Activated T-helper 9 cell treated with anti-CD3 and anti-CD28 coated beads, Interleukin-2, amount 50 U/mL, for 16 hours (primary cell): ENCODE measurements around the gene PLXNC1.
A peak's percentile ranks its signal among the peaks of the same experiment; 100 is the strongest.

ENCODE experiments used
- DNase-seq: peaks from one replicate; pipeline ENCODE4 v3.0.0-alpha.2; 2020; ENCODE audit warnings: low read depth

The PLXNC1 gene

GRCh38 chr12:94204499-94205247 is 56.3 kb downstream of the PLXNC1 start:
- DNase-seq = no peak

DNA sequence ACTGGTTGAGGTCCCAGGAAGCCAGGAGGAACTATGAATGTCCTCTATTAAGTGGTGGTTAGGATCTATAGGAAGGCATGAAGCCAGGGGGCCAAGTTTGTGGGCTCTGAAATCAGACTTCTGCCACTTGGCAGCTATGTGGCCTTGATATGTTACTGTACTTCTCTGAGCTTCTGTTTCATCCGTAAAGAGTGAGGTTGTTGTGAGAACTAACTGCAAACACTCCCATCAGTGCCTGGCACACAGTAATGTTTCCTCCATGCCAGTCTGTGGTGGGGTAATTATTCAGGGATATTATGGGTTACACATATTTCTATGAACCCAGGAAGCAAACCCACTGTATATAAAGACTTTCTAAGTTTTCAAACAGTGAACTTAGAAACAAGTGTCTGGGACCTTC is 57.4 kb downstream of the PLXNC1 start:
- no peak for DNase-seq

DNA sequence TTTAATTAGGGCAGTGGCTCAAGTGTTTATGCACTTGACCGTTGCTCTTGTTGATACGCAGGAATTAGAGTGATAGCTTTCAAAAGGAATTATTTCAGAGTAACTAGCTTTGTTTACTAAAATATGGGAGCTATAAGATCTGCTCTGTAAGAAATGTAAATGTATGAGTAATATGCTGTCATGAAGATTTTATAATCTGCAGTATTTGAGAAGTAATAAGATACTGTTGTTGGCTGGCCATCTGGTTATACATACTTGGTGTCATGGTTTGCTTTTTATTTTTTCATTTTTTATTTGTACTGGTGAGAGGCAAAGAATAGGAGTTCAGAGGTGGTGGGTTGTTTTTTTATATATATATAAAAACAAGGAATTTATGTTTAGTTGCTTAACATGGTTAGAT is 58.5 kb downstream of the PLXNC1 start:
- no peak for DNase-seq

- no peak for DNase-seq
Observed at GRCh38 chr12:94207467-94207848, 59.1 kb downstream of the PLXNC1 start.

DNA sequence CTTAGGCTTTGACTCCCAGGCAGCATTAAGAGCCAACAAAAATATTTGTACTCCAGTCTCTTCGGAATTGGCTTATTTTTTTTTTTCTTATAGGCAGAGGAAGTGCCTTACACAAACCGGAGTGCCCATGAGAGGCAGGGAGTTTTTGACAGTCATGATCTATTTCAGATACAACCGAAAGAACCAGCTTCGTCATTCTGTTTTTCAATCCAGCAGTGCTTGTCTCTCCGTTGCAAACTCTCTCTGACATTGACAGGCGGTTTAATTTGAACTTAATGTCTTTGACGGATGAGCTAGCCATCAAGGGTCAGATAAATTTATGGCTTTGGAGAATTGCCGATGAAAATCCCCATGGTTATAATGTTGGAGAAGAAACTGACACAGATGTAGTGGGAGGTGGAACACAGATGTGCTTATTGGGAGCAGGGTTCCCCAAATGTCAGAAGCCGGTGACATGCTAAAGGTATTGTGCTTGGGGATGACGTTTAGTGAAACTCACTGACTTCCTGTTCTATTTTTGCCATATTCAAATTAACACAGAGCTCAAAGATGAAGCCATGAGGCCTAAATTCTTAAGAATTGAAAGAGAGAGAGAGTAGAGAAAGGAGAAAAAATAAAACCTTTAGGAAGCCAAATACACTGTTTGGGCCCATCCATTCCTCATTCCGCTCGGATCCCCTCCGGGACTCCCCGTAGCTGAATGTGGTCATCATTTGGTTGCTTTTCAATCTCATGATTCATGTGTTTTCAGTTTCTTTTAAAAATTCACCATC is 59.7 kb downstream of the PLXNC1 start:
- peak; percentile 15 for DNase-seq

DNA sequence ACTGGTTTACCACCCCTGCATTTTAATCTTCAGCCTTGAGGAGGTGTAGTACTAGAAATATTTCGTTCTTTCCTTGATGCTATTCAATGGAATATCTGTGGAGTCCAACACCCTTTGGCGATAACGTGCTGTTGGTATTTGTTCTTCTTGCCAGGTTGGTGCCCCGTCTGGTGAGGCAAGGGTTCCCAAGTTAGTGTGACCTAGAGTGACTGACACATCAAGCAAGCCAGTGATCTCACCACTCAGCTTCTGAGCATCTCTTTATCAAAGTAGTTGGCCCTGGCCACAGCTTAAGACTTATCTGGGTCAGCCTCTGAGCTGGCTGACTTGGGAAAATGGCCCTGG is 60.2 kb downstream of the PLXNC1 start:
- DNase-seq = peak; percentile 10

GRCh38 chr12:94209240-94209639 is 60.9 kb downstream of the PLXNC1 start:
- no peak for DNase-seq

DNA sequence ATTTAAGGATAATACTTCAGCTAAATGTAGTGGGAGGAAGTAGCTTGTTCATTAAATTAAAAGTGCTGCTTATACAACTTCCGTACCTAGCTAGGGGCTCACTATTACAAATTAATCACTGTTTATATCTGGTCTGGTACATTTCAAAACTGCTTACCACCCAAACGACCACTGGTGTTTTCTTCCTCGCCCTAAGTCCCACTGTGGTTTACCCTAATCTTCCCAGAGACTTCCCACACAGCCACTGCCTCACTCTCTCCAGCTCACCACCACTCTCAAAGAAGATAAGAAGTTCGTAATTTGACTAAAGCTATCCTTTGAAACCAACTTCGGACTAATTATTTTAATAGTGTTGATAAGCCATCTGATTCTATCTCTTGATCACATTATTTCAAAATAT is 62.6 kb downstream of the PLXNC1 start:
- no peak for DNase-seq

GRCh38 chr12:94218233-94218632 is 69.9 kb downstream of the PLXNC1 start:
- no peak for DNase-seq

- DNase-seq = no peak
Observed at GRCh38 chr12:94219622-94220302, 71.4 kb downstream of the PLXNC1 start.

- DNase-seq = no peak
Observed at GRCh38 chr12:94220804-94221203, 72.4 kb downstream of the PLXNC1 start.

DNA sequence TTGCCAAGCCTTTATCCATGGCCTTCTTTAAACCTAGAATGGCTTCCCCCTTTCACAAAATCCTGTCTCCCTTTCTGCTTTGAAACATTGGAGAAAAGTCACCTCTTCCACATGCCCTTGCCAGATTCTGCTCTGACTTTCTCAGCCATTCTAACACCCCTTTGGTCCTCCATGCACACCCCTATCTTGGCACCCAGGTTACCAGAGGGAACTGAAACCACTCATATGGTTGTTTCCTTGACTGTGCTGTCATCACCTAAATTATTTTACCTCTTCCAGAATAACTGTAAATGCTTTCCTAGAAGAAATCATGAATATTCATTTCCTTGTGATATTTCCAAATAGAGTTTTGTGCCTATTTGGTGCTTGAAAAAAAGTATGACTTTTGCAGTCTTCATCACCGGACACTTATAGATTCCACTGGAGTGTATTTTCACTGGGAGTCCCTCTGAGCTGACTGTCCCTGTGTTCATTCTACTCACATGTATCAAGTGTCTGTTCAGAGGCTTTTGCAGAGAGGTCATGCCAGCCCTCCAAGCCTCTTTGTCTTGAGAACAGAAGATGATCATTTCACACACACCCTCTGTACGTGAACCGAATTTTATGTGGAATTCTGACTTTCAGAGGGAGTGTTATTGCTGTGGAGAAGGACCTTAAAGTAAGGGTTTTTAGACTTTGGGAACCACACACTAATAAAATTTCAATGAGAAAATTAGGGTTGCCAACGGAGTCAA is 74.1 kb downstream of the PLXNC1 start:
- no peak for DNase-seq

DNA sequence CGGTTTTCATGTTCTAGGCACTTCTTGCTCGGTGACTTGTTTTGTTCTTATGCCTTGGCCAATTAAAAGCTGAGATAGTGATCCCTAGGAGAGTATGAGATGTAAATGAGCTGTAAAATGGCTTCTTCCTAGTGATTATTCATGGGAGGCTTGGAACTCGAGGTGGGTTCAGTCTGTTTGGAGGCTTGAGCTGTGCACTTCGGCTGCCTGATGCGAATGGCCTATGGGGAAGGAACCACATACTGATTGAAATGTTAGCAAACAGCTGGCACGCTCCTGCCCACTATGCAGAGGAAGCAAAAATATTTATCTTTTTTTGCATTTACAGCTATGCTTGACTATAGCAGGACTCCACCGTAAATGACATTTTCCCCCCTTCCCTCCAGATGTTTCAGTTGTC is 75.5 kb downstream of the PLXNC1 start:
- no peak for DNase-seq

DNA sequence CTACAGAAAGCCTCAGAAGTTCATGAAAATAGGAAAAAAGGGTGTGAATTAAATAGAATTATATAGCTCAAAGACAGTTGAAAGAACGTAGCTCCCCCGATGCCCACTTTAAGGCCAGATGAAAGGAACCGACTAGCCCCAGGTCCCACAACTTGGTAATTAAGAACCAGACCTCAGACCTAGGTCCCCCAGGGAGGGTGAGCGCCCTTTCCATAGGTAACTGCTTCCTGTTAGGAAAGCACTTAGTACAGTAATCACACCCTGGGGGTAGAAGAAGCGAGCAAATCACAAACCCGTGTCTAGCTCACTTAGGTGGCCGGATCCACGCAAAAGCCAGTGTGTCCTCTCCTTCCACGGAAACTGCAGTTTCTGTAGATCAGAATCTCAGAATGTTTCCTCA is 77.1 kb downstream of the PLXNC1 start:
- no peak for DNase-seq

GRCh38 chr12:94225947-94226630 is 77.7 kb downstream of the PLXNC1 start:
- DNase-seq = no peak

GRCh38 chr12:94227066-94227465 is 78.7 kb downstream of the PLXNC1 start:
- no peak for DNase-seq

DNA sequence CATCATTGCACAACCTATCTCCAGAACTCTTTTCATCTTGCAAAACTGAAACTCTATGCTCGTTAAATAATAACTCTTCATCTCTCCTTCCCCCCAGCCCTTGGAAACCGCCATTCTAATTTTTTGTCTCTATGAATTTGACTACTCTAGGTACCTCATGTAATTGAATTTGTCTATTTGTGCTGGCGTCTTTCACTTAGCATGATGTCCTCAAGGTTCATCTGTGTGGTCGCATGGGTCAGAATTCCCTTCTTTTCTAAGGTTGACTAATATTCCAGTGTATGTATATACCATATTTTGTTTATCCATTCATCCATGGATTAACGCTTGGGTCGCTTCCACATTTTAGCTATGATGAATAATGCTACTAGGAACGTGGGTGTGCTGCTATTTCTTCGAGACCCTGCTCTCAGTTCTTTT is 80.1 kb downstream of the PLXNC1 start:
- DNase-seq = no peak

- no peak for DNase-seq
Observed at GRCh38 chr12:94229902-94230301, 81.5 kb downstream of the PLXNC1 start.

DNA sequence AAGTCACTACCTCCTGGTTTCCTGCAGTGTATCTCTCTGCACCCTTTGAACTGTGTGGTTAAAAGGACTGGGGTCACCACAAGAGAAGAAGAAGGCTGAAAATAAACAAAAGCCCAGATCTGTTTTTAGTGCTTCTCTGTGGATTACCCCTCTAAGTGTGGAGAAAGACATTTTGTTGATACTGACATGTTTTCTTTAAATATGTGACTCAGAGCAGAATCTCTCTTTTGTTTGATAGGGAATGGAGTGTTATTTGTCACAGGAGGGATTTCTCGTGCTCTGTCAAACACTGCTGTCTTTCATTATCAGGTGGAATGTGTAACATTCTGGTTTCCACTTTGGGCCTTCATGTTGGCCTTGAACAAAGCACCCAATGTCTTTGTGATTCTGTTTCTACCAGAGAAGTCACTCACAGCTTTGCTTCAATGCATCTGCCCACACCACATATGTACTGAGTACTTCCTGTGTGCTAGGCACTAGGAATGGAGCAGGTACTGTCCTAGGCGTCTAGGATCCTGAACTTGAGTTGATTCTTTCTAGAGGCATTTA is 82.1 kb downstream of the PLXNC1 start:
- DNase-seq = no peak

GRCh38 chr12:94231709-94232108 is 83.3 kb downstream of the PLXNC1 start:
- no peak for DNase-seq

GRCh38 chr12:94235848-94236247 is 87.5 kb downstream of the PLXNC1 start:
- no peak for DNase-seq
